WTC11 (cell line): ENCODE measurements around the gene CYP27A1.

Experiments used
- NR2C2 ChIP-seq: sonication (generic); formaldehyde crosslinking; IDR thresholded peaks from 2 replicates; pipeline ENCODE4 v1.8.0; 2022; ENCODE audit warnings: mild to moderate bottlenecking, missing genetic modification reagents
- RORB ChIP-seq: fragments of 250-450 bp; sonication (Bioruptor Pico); IDR thresholded peaks from 2 replicates; pipeline ENCODE4 v1.9.0; 2021; ENCODE audit warnings: mild to moderate bottlenecking
- TF ChIP-seq, protein P1 (sequence below): sonication (generic); formaldehyde crosslinking; IDR thresholded peaks from 2 replicates; pipeline ENCODE4 v1.8.1; 2023; ENCODE audit warnings: mild to moderate bottlenecking, missing genetic modification reagents, moderate library complexity
- TF ChIP-seq, protein P2 (sequence below): sonication (generic); formaldehyde crosslinking; IDR thresholded peaks from 2 replicates; pipeline ENCODE4 v1.8.1; 2022; ENCODE audit warnings: low read depth, missing genetic modification reagents, borderline replicate concordance
- TF ChIP-seq, protein P3 (sequence below): fragments of 200-600 bp; IDR thresholded peaks from 2 replicates; pipeline ENCODE4 v1.8.0; 2022; ENCODE audit warnings: antibody characterized with exemption

DNA sequence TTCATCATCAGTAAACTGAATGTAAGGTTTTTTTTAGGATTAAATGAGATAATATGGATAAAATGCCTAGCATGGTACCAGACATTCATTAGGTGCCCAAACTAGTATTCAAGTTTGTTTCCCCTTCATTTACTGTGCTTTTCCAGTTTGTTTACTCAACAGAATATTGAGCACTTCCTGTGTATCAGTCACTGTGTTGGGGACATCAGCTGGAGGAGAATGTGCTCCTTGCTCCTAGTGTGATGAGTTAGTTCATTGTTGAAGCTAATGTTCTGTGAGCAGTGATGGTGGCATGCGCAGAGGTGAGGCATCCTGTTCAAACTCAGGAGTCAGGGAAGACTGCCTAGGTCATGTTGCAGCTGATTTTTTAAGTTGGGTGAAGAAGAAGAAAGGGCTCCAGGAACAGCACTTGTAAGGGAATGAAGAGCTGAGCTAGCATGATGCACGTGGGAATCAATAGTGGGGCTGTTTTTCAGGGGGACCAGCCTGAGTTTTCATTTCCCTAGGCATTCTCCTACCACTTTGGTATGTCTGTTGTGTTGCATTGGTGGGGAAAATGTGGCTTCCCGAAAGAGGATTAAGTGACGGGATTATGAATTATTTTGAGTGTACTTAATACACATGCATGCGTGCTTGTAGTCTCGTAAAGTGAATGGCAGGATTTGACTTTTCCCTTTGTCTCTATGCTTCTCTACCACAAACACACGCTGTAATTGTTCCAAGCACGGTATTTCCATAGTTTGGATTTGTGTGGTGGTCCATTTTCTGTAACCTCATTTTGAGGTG lies 47.6 kb upstream of the CYP27A1 start:
- TF ChIP-seq, protein P1, sequence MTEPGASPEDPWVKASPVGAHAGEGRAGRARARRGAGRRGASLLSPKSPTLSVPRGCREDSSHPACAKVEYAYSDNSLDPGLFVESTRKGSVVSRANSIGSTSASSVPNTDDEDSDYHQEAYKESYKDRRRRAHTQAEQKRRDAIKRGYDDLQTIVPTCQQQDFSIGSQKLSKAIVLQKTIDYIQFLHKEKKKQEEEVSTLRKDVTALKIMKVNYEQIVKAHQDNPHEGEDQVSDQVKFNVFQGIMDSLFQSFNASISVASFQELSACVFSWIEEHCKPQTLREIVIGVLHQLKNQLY (CRISPR knock-in tag), result no peak
- TF ChIP-seq, protein P2, sequence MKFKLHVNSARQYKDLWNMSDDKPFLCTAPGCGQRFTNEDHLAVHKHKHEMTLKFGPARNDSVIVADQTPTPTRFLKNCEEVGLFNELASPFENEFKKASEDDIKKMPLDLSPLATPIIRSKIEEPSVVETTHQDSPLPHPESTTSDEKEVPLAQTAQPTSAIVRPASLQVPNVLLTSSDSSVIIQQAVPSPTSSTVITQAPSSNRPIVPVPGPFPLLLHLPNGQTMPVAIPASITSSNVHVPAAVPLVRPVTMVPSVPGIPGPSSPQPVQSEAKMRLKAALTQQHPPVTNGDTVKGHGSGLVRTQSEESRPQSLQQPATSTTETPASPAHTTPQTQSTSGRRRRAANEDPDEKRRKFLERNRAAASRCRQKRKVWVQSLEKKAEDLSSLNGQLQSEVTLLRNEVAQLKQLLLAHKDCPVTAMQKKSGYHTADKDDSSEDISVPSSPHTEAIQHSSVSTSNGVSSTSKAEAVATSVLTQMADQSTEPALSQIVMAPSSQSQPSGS (CRISPR knock-in tag), result no peak
- TF ChIP-seq NR2C2 (CRISPR knock-in tag) (no peak), RORB (CRISPR knock-in tag) (no peak)
- TF ChIP-seq, protein P3, sequence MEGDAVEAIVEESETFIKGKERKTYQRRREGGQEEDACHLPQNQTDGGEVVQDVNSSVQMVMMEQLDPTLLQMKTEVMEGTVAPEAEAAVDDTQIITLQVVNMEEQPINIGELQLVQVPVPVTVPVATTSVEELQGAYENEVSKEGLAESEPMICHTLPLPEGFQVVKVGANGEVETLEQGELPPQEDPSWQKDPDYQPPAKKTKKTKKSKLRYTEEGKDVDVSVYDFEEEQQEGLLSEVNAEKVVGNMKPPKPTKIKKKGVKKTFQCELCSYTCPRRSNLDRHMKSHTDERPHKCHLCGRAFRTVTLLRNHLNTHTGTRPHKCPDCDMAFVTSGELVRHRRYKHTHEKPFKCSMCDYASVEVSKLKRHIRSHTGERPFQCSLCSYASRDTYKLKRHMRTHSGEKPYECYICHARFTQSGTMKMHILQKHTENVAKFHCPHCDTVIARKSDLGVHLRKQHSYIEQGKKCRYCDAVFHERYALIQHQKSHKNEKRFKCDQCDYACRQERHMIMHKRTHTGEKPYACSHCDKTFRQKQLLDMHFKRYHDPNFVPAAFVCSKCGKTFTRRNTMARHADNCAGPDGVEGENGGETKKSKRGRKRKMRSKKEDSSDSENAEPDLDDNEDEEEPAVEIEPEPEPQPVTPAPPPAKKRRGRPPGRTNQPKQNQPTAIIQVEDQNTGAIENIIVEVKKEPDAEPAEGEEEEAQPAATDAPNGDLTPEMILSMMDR, result no peak
